OCI-LY1 (cell line): ENCODE data around the gene SLC35C1.

Experiments
- CTCF ChIP-seq: fragments of 200-600 bp; sonication (generic), shearing (Covaris generic); IDR thresholded peaks from 2 replicates; pipeline ENCODE4 v1.5.1; 2017; ENCODE audit warnings: mild to moderate bottlenecking, antibody characterized with exemption, low read length, moderate library complexity, mixed read lengths
- EZH2 ChIP-seq: fragments of 200-600 bp; sonication (generic), shearing (Covaris generic); IDR thresholded peaks from 2 replicates; pipeline ENCODE4 v1.8.0; 2017; ENCODE audit warnings: borderline replicate concordance, mixed run types, mild to moderate bottlenecking, antibody characterized with exemption, low read length, moderate library complexity, mixed read lengths

- no peak for TF ChIP-seq CTCF
- no peak for TF ChIP-seq EZH2
Measured at GRCh38 chr11:45857961-45858474, 53.1 kb downstream of the SLC35C1 start.
